CD4-positive, alpha-beta memory T cell (primary cell): ENCODE measurements around the gene OR10V1. TPM values are rescaled to one million over a fixed set of nuclear protein-coding genes. Genes with fewer than 3 reads are reported as not detected.

Experiments
- CTCF ChIA-PET: fragments of 350-600 bp; sonication (Branson Sonifier 250); formaldehyde crosslinking; loops from one replicate; lab custom pipeline; 2021; ENCODE audit warnings: inconsistent platforms; ENCODE audit not compliant: partially characterized antibody; lab: Charles Lee
- POLR2A ChIA-PET: fragments of 350-600 bp; sonication (Branson Sonifier 250); formaldehyde crosslinking; loops from one replicate; lab custom pipeline; 2021; ENCODE audit not compliant: partially characterized antibody; lab: Charles Lee
- DNase-seq, 5 donors: peaks; one replicate each; pipeline versions ENCODE4 v3.0.0 to v3.0.0-alpha.2; 2020 to 2022; ENCODE audit warnings: mixed read lengths in 1 of 5
- H3K27ac ChIP-seq: one replicate; pipeline ENCODE4 v1.7.0; 2013; ENCODE audit warnings: low read depth, low read length
- H3K27me3 ChIP-seq: 2 replicates; pipeline ENCODE4 v1.7.0; 2013; ENCODE audit warnings: mild to moderate bottlenecking, low read length, moderate library complexity; ENCODE audit not compliant: insufficient read depth
- H3K36me3 ChIP-seq: 2 replicates; pipeline ENCODE4 v1.7.0; 2013; ENCODE audit warnings: mild to moderate bottlenecking, low read length, moderate library complexity; ENCODE audit not compliant: insufficient read depth
- H3K4me1 ChIP-seq: 2 replicates; pipeline ENCODE4 v1.7.0; 2013; ENCODE audit warnings: mild to moderate bottlenecking, low read length, moderate library complexity; ENCODE audit not compliant: insufficient read depth
- H3K4me3 ChIP-seq, 2 donors: one replicate each; pipeline ENCODE4 v1.7.0; 2013; ENCODE audit warnings: low read length in 2 of 2, mild to moderate bottlenecking in 1 of 2
- H3K9me3 ChIP-seq, 2 donors: one replicate each; pipeline ENCODE4 v1.7.0; 2013; ENCODE audit warnings: low read length in 2 of 2, control low read depth in 1 of 2; ENCODE audit not compliant: control insufficient read depth in 1 of 2
- H3K27ac Mint-ChIP-seq, 7 donors: one replicate each; pipeline ENCODE4 v1.8.0; 2020 to 2021; ENCODE audit warnings: mixed read lengths in 7 of 7, mild to moderate bottlenecking in 6 of 7, inconsistent platforms in 3 of 7, moderate library complexity in 3 of 7
- H3K27me3 Mint-ChIP-seq, 2 donors: one replicate each; pipeline ENCODE4 v1.8.0; 2020 to 2021; ENCODE audit warnings: mixed read lengths in 2 of 2
- H3K36me3 Mint-ChIP-seq, 2 donors: one replicate each; pipeline ENCODE4 v1.8.0; 2020 to 2021; ENCODE audit warnings: mixed read lengths in 2 of 2, inconsistent platforms in 1 of 2, mild to moderate bottlenecking in 1 of 2
- H3K4me1 Mint-ChIP-seq, 4 donors: one replicate each; pipeline ENCODE4 v1.8.0; 2020 to 2021; ENCODE audit warnings: mixed read lengths in 4 of 4, mild to moderate bottlenecking in 1 of 4
- H3K4me3 Mint-ChIP-seq, 8 donors: one replicate each; pipeline ENCODE4 v1.8.0; 2020 to 2021; ENCODE audit warnings: mixed read lengths in 8 of 8, mild to moderate bottlenecking in 7 of 8, moderate library complexity in 6 of 8, inconsistent platforms in 3 of 8
- H3K9me3 Mint-ChIP-seq, 8 donors: one replicate each; pipeline ENCODE4 v1.8.0; 2020 to 2021; ENCODE audit warnings: mixed read lengths in 8 of 8, mild to moderate bottlenecking in 5 of 8, inconsistent platforms in 3 of 8, moderate library complexity in 1 of 8
- intact Hi-C: fragments of 100-400 bp; cut with micrococcal nuclease; formaldehyde crosslinking; loops from one replicate; pipeline ENCODE4 v1.15.1; 2023
- polyA plus RNA-seq, 2 donors: library from polyadenylated mRNA; unstranded; fragments of 300-500 nt; fragmentation: Illumina TruSeq; gene quantifications; one replicate each; pipeline ENCODE4 v1.2.3, GENCODE V29; 2021
- total RNA-seq, 2 experiments: library from RNA; stranded (reverse); gene quantifications; one replicate each; pipeline ENCODE4 v1.2.3, GENCODE V29; 2021

The OR10V1 gene
- total and polyA plus RNA-seq, 4 experiments from 2014 or later = not detected

GRCh38 chr11:59755701-59756557 lies 42.3 kb upstream of the OR10V1 start:
- Histone ChIP-seq H3K4me3 (peak overlapping the region; percentile 17 to 62), H3K9me3 (no peaks in the 10 kb centered on the region), H3K27me3 (no peaks in the 10 kb centered on the region), H3K27ac (peak overlapping the region; percentile 44), H3K4me1 (peaks cover 9% of the 10 kb centered on the region), H3K36me3 (no peaks in the 10 kb centered on the region)
- ChIA-PET POLR2A (interaction anchor here (0.8 to 4.3 kb wide), 10 partner anchors 8 to 140 kb away, joined by 3 to 26 read pairs (median 4); partner anchors contain the start of genes MRPL16, OSBP and PATL1), CTCF (interaction anchor here (1.1 to 6.1 kb wide), 7 partner anchors 10 to 163 kb away, joined by 3 to 140 read pairs (median 24); partner anchors contain the start of gene MRPL16)
- Mint-ChIP-seq H3K9me3 (no peaks in the 10 kb centered on the region), H3K27ac (peak overlapping the region in 6 of 7 donors; percentile 46 to 87 (median 76)), H3K4me1 (peaks cover 16 to 47% (median 24%) of the 10 kb centered on the region in 4 donors), H3K27me3 (no peaks in the 10 kb centered on the region), H3K36me3 (peaks cover 0 to 8% of the 10 kb centered on the region in 2 donors), H3K4me3 (peak overlapping the region; percentile 80 to 93 (median 85))
- DNase-seq = peak in 2 of 5 donors; percentile 41 to 78
- intact Hi-C loops = loop anchor here (1.0 to 5.0 kb wide), 6 partner anchors 55 to 219 kb away; partner anchors contain the start of genes MRPL16 and PATL1

GRCh38 chr11:59754859-59755700 lies 41.4 kb upstream of the OR10V1 start, which contains the start of gene STX3:
Gene STX3, plus strand, starts transcription at chr11:59755376. Its CDS starts 230 bp downstream, at chr11:59755606.
- no peaks in the 10 kb centered on the region for H3K9me3 Mint-ChIP-seq
- POLR2A ChIA-PET = interaction anchor here (0.8 to 4.3 kb wide), 13 partner anchors 9 to 139 kb away, joined by 3 to 26 read pairs (median 5); partner anchors contain the start of genes MRPL16, OSBP and PATL1
- intact Hi-C loops = loop anchor here (1.0 to 5.0 kb wide), 9 partner anchors 12 to 377 kb away; partner anchors contain the start of genes MRPL16 and PATL1

DNA sequence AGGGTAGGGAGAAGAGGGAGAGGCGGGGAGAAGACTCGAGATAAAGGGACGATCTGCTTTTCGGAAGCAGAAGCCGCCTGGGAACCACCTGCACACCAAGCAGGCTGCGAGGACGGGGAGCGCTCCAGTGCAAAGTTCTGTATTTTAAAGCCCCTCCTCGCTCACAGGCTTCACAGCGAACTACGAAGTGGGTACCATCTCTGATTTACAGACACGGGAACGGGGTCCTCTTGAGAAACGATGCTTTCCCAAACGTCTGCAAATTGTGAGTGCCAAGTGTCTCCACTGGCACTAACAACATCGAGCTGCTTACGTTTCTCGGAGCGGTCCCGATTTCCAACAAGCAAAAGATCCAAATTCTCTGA lies 40.8 kb upstream of the OR10V1 start:
- ChIA-PET POLR2A (interaction anchor here (1.0 to 4.3 kb wide), 8 partner anchors 13 to 139 kb away, joined by 3 to 26 read pairs (median 11); partner anchors contain the start of genes MRPL16, OSBP and PATL1), CTCF (interaction anchor here (0.5 to 6.1 kb wide), 14 partner anchors 10 to 582 kb away, joined by 3 to 140 read pairs (median 6); partner anchors contain the start of genes DTX4, MRPL16 and PATL1)
- Mint-ChIP-seq H3K27ac (peak overlapping the region in 6 of 7 donors; percentile 54 to 94 (median 86)), H3K27me3 (peaks cover 3 to 4% of the 10 kb centered on the region in 2 donors), H3K36me3 (peaks cover 0 to 6% of the 10 kb centered on the region in 2 donors), H3K4me1 (peaks cover 16 to 42% (median 23%) of the 10 kb centered on the region in 4 donors), H3K9me3 (no peaks in the 10 kb centered on the region), H3K4me3 (peak overlapping the region; percentile 87 to 99 (median 96))
- intact Hi-C loops = loop anchor here (1.0 to 5.0 kb wide), 7 partner anchors 13 to 378 kb away; partner anchors contain the start of gene MRPL16
- DNase-seq = no peak
- no peaks in the 10 kb centered on the region for H3K36me3 ChIP-seq
- H3K9me3 ChIP-seq = no peaks in the 10 kb centered on the region
- peak overlapping the region; percentile 44 for H3K27ac ChIP-seq
- H3K4me3 ChIP-seq = peak overlapping the region; percentile 62 to 79
- peaks cover 9% of the 10 kb centered on the region for H3K4me1 ChIP-seq
- H3K27me3 ChIP-seq = no peaks in the 10 kb centered on the region

More at GRCh38 chr11:59754859-59755700, 41.4 kb upstream of the OR10V1 start, which contains the start of gene STX3:
- H3K4me1 ChIP-seq = peaks cover 9% of the 10 kb centered on the region
- peak within 1 kb of the TSS; percentile 62 to 79 for H3K4me3 ChIP-seq
- Mint-ChIP-seq H3K4me1 (peaks cover 16 to 47% (median 23%) of the 10 kb centered on the region in 4 donors), H3K36me3 (peaks cover 0 to 8% of the 10 kb centered on the region in 2 donors), H3K4me3 (peak within 1 kb of the TSS; percentile 87 to 99 (median 96)), H3K27ac (peak within 1 kb of the TSS; percentile 59 to 94 (median 87)), H3K27me3 (peaks cover 3 to 4% of the 10 kb centered on the region in 2 donors)
- DNase-seq = peak; percentile 64 to 71 (median 66)
- H3K36me3 ChIP-seq = no peaks in the 10 kb centered on the region
- peak within 1 kb of the TSS; percentile 44 for H3K27ac ChIP-seq
- CTCF ChIA-PET = interaction anchor here (0.5 to 6.1 kb wide), 15 partner anchors 11 to 583 kb away, joined by 3 to 140 read pairs (median 6); partner anchors contain the start of genes DTX4, MRPL16 and PATL1
- H3K9me3 ChIP-seq = no peaks in the 10 kb centered on the region
- no peaks in the 10 kb centered on the region for H3K27me3 ChIP-seq

- ChIA-PET POLR2A (interaction anchor here (0.6 to 4.3 kb wide), 8 partner anchors 14 to 138 kb away, joined by 3 to 26 read pairs (median 11); partner anchors contain the start of genes MRPL16, OSBP and PATL1), CTCF (interaction anchor here (0.7 to 6.1 kb wide), 16 partner anchors 9 to 497 kb away, joined by 3 to 140 read pairs (median 5); partner anchors contain the start of genes MRPL16 and PATL1)
- Mint-ChIP-seq H3K9me3 (peaks cover 0 to under 1% (median 0%) of the 10 kb centered on the region in 8 donors), H3K27ac (peak overlapping the region; percentile 59 to 94 (median 84)), H3K36me3 (peaks cover 0 to 6% of the 10 kb centered on the region in 2 donors), H3K27me3 (peaks cover 8 to 10% of the 10 kb centered on the region in 2 donors), H3K4me1 (peaks cover 16 to 42% (median 23%) of the 10 kb centered on the region in 4 donors), H3K4me3 (peak overlapping the region; percentile 87 to 99 (median 96))
- H3K27ac ChIP-seq = peak overlapping the region; percentile 44
- no peaks in the 10 kb centered on the region for H3K36me3 ChIP-seq
- H3K4me3 ChIP-seq = peak overlapping the region; percentile 62 to 79
- H3K4me1 ChIP-seq = peaks cover 9% of the 10 kb centered on the region
- H3K27me3 ChIP-seq = no peaks in the 10 kb centered on the region
- H3K9me3 ChIP-seq = no peaks in the 10 kb centered on the region
- intact Hi-C loops = loop anchor here (1.0 to 5.0 kb wide), 7 partner anchors 13 to 378 kb away; partner anchors contain the start of gene MRPL16
- DNase-seq = peak; percentile 72 to 82 (median 79)
Measured at GRCh38 chr11:59753650-59754493, 40.2 kb upstream of the OR10V1 start.

DNA sequence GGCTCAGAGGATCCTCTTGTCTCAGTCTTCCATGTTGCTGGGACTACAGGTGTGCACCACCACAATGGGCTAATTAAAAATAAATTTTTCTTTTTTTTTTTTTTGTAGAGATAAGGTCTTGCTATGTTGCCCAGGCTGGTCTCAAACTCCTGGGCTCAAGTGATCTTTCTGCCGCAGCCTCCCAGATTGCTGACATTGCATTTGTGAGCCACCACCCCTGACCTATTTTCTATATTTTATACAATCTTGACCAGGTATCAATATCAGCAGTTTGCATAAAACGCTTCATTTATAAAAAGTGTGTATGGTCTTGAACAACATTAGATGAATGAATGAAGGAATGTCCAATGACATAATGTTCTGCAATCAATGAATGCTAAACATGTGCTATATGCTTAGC lies 32.5 kb upstream of the OR10V1 start:
- H3K27me3 Mint-ChIP-seq = peaks cover 30 to 35% of the 10 kb centered on the region in 2 donors
- no peak for DNase-seq
- Histone ChIP-seq H3K4me1 (no peaks in the 10 kb centered on the region), H3K4me3 (no peak overlapping the region), H3K9me3 (no peaks in the 10 kb centered on the region), H3K27me3 (no peaks in the 10 kb centered on the region), H3K36me3 (no peaks in the 10 kb centered on the region), H3K27ac (no peak overlapping the region)
- H3K36me3 Mint-ChIP-seq = no peaks in the 10 kb centered on the region
- H3K27ac Mint-ChIP-seq = no peak overlapping the region
- intact Hi-C loops = no loop called here
- peaks cover 0 to 3% (median 0%) of the 10 kb centered on the region in 8 donors for H3K9me3 Mint-ChIP-seq
- H3K4me1 Mint-ChIP-seq = no peaks in the 10 kb centered on the region
- no peak overlapping the region for H3K4me3 Mint-ChIP-seq
- POLR2A ChIA-PET = no interaction called here
- CTCF ChIA-PET = no interaction called here
